A673 (cell line): ENCODE results near the gene SUCLG1. TPM values are rescaled to one million over a fixed set of nuclear protein-coding genes. Genes with fewer than 3 reads are reported as not detected.

Experiments
- BruUV-seq: library from RNA; stranded (reverse); fragments of 400-500 nt; replicated peaks from 2 replicates; lab custom pipeline; 2021; lab: Mats Ljungman, UMichigan
- CTCF ChIA-PET: fragments of 300-600 bp; sonication (Branson Sonifier 250); formaldehyde crosslinking; loops from one replicate; lab custom pipeline; 2022; ENCODE audit warnings: antibody characterized with exemption; lab: Charles Lee
- POLR2A ChIA-PET: fragments of 300-600 bp; sonication (Branson Sonifier 250); formaldehyde crosslinking; loops from one replicate; lab custom pipeline; 2022; ENCODE audit warnings: antibody characterized with exemption; ENCODE audit not compliant: low non-redundant PET; lab: Charles Lee
- DNase-seq: peaks from one replicate; pipeline ENCODE4 v3.0.0-alpha.2; 2015; ENCODE audit warnings: low spot score
- H3K27ac ChIP-seq: fragments of 200-600 bp; sonication (generic); 2 replicates; pipeline ENCODE4 v1.5.1; 2016; ENCODE audit warnings: mixed run types, low read depth, mild to moderate bottlenecking, mixed read lengths, antibody characterized with exemption, low read length; ENCODE audit not compliant: poor library complexity, severe bottlenecking
- H3K27me3 ChIP-seq: fragments of 200-600 bp; sonication (generic); replicated peaks from 2 replicates; pipeline ENCODE4 v1.6.1; 2017; ENCODE audit warnings: mixed run types, low read depth, mild to moderate bottlenecking, mixed read lengths, antibody characterized with exemption, low read length; ENCODE audit not compliant: insufficient read depth, poor library complexity
- H3K36me3 ChIP-seq: fragments of 200-600 bp; sonication (generic); 2 replicates; pipeline ENCODE4 v1.6.1; 2016; ENCODE audit warnings: mixed run types, mild to moderate bottlenecking, mixed read lengths, antibody characterized with exemption, low read length; ENCODE audit not compliant: insufficient read depth, poor library complexity, severe bottlenecking
- H3K4me1 ChIP-seq: fragments of 200-600 bp; sonication (generic); 2 replicates; pipeline ENCODE4 v1.6.1; 2017; ENCODE audit warnings: mixed run types, mild to moderate bottlenecking, mixed read lengths, antibody characterized with exemption, low read length; ENCODE audit not compliant: insufficient read depth, poor library complexity, severe bottlenecking
- H3K4me3 ChIP-seq: fragments of 200-600 bp; sonication (generic); 2 replicates; pipeline ENCODE4 v1.5.1; 2016; ENCODE audit warnings: low read depth, mixed run types, mild to moderate bottlenecking, mixed read lengths, low read length; ENCODE audit not compliant: poor library complexity, severe bottlenecking
- H3K9me3 ChIP-seq: fragments of 200-600 bp; sonication (generic); 2 replicates; pipeline ENCODE4 v1.6.1; 2016; ENCODE audit warnings: mixed run types, low read depth, mild to moderate bottlenecking, mixed read lengths, antibody characterized with exemption, low read length; ENCODE audit not compliant: poor library complexity, severe bottlenecking
- EZH2 ChIP-seq: fragments of 200-600 bp; sonication (generic); IDR thresholded peaks from 2 replicates; pipeline ENCODE4 v1.6.1; 2017; ENCODE audit warnings: borderline replicate concordance, low read depth, mild to moderate bottlenecking, mixed read lengths, antibody characterized with exemption, low read length; ENCODE audit not compliant: poor library complexity, severe bottlenecking
- intact Hi-C: fragments of 100-400 bp; cut with micrococcal nuclease; formaldehyde crosslinking; loops from one replicate; pipeline ENCODE4 v1.10.0; 2022; ENCODE audit not compliant: unreplicated experiment
- total RNA-seq: library from RNA; stranded (reverse); gene quantifications from 2 replicates; pipeline ENCODE4 v1.2.3, GENCODE V29; 2021
- TF ChIP-seq, protein P1 (sequence below): fragments of 300-800, 200-600 bp; sonication (generic); conservative IDR thresholded peaks from 2 replicates; pipeline ENCODE4 v1.5.1; 2017; ENCODE audit warnings: low read depth, mild to moderate bottlenecking, antibody characterized with exemption, low read length, moderate library complexity, mixed read lengths

The SUCLG1 gene
- total RNA-seq, 1 experiment from 2014 or later, result 88.1 TPM

DNA sequence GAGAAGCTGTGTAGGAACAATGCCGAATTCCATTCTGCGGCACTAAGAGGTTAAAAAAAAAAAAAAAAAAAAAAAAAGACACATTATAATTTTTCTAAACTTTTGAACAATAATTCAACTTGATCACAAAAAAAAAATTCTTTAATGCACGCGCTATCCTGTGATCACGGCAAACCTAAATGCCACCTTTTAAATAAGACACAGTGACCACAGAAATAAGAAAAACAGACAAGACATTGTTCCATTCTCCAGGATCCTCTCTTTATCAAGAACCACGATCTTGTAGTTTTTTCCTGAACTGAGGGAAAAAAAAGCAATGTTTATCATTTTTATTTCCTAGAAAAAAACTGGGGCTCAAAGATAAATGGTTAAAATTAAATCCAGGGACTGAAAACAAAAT is 9.4 kb downstream of the SUCLG1 start:
- H3K36me3 ChIP-seq, result peaks cover 10% of the 10 kb centered on the region
- no peak overlapping the region for H3K4me3 ChIP-seq
- ChIA-PET POLR2A (no interaction called here), CTCF (no interaction called here)
- no peak overlapping the region for H3K27ac ChIP-seq
- DNase-seq, result no peak
- no peaks in the 10 kb centered on the region for H3K4me1 ChIP-seq
- no peaks in the 10 kb centered on the region for H3K9me3 ChIP-seq
- intact Hi-C loops, result no loop called here
- H3K27me3 ChIP-seq, result no peaks in the 10 kb centered on the region
- no TSS peak for BruUV-seq
- TF ChIP-seq EZH2, result no peak
- TF ChIP-seq, protein P1, sequence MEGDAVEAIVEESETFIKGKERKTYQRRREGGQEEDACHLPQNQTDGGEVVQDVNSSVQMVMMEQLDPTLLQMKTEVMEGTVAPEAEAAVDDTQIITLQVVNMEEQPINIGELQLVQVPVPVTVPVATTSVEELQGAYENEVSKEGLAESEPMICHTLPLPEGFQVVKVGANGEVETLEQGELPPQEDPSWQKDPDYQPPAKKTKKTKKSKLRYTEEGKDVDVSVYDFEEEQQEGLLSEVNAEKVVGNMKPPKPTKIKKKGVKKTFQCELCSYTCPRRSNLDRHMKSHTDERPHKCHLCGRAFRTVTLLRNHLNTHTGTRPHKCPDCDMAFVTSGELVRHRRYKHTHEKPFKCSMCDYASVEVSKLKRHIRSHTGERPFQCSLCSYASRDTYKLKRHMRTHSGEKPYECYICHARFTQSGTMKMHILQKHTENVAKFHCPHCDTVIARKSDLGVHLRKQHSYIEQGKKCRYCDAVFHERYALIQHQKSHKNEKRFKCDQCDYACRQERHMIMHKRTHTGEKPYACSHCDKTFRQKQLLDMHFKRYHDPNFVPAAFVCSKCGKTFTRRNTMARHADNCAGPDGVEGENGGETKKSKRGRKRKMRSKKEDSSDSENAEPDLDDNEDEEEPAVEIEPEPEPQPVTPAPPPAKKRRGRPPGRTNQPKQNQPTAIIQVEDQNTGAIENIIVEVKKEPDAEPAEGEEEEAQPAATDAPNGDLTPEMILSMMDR, result no peak

GRCh38 chr2:84449055-84449454 is 10.0 kb downstream of the SUCLG1 start:
- no TSS peak for BruUV-seq
- H3K9me3 ChIP-seq, result no peaks in the 10 kb centered on the region
- H3K36me3 ChIP-seq, result peaks cover 10% of the 10 kb centered on the region
- no peaks in the 10 kb centered on the region for H3K27me3 ChIP-seq
- intact Hi-C loops, result no loop called here
- H3K4me1 ChIP-seq, result no peaks in the 10 kb centered on the region
- H3K4me3 ChIP-seq, result no peak overlapping the region
- no peak overlapping the region for H3K27ac ChIP-seq
- ChIA-PET POLR2A (no interaction called here), CTCF (no interaction called here)
- TF ChIP-seq EZH2, result no peak
- TF ChIP-seq, protein P1, result no peak
- DNase-seq, result no peak

DNA sequence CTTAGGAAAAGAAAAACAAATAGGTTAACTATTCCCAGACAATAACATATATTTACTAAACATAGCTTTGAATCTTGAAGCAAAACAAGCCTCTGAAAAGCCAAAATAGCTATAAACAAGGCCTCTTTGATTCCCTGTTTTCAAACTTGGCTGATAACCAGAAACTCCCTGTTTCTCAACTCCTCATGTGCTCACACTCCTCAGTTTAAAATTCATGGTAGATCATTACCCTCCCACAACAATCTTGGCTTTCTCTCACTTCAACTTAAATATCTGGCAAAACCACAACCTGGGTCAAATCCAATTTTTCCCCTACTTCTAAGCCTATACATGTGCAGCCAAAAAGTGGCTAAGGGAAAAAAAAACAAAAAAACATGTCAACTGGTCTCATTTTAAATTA is 15.6 kb downstream of the SUCLG1 start:
- CTCF ChIA-PET, result no interaction called here
- intact Hi-C loops, result no loop called here
- TF ChIP-seq, protein P1, result no peak
- TF ChIP-seq EZH2, result no peak
- no peak overlapping the region for H3K27ac ChIP-seq
- no peaks in the 10 kb centered on the region for H3K9me3 ChIP-seq
- POLR2A ChIA-PET, result no interaction called here
- H3K4me1 ChIP-seq, result no peaks in the 10 kb centered on the region
- H3K27me3 ChIP-seq, result no peaks in the 10 kb centered on the region
- peaks cover 46% of the 10 kb centered on the region for H3K36me3 ChIP-seq
- DNase-seq, result no peak
- no TSS peak for BruUV-seq
- H3K4me3 ChIP-seq, result no peak overlapping the region
